Fibroblast of peridontal ligament (primary cell): ENCODE measurements around the gene QSOX2.
"Not testable (repeated sequence)": the region's sequence is repeated elsewhere in the genome, so short reads cannot be mapped to it uniquely, and the experiment has no call there.

Experiments
- DNase-seq: peaks from one replicate; pipeline ENCODE4 v3.0.0-alpha.2; 2010; ENCODE audit errors: extremely low read depth

QSOX2 gene

GRCh38 chr9:136237486-136238341 is 7.9 kb downstream of the QSOX2 start:
- DNase-seq, result no peak

- DNase-seq, result not testable (repeated sequence)
Observed at GRCh38 chr9:136236471-136237410, 8.9 kb downstream of the QSOX2 start.

GRCh38 chr9:136235709-136236455 is 9.7 kb downstream of the QSOX2 start:
- DNase-seq, result no peak

- no peak for DNase-seq
Observed at GRCh38 chr9:136235171-136235570, 10.4 kb downstream of the QSOX2 start.

- DNase-seq, result no peak
Observed at GRCh38 chr9:136234597-136234996, 11.0 kb downstream of the QSOX2 start.

GRCh38 chr9:136233868-136234267 is 11.7 kb downstream of the QSOX2 start:
- no peak for DNase-seq

GRCh38 chr9:136233411-136233810 is 12.2 kb downstream of the QSOX2 start:
- DNase-seq, result no peak

GRCh38 chr9:136232969-136233368 is 12.6 kb downstream of the QSOX2 start:
- no peak for DNase-seq

- no peak for DNase-seq
Observed at GRCh38 chr9:136231478-136232297, 13.9 kb downstream of the QSOX2 start.

GRCh38 chr9:136230773-136231172 is 14.8 kb downstream of the QSOX2 start:
- DNase-seq, result no peak

- DNase-seq, result no peak
Observed at GRCh38 chr9:136230365-136230764, 15.2 kb downstream of the QSOX2 start.

- DNase-seq, result peak; percentile 50
Observed at GRCh38 chr9:136229096-136230065, 16.2 kb downstream of the QSOX2 start.

GRCh38 chr9:136228107-136228875 is 17.3 kb downstream of the QSOX2 start:
- peak; percentile 41 for DNase-seq

GRCh38 chr9:136226680-136227407 is 18.8 kb downstream of the QSOX2 start:
- DNase-seq, result no peak

- DNase-seq, result peak; percentile 26
Observed at GRCh38 chr9:136225748-136226679, 19.6 kb downstream of the QSOX2 start.

- DNase-seq, result no peak
Observed at GRCh38 chr9:136225366-136225747, 20.3 kb downstream of the QSOX2 start.
